ENCODE data around the gene FUT8. TPM values are rescaled to one million over a fixed set of nuclear protein-coding genes. Genes with fewer than 3 reads are reported as not detected.
"Not testable (repeated sequence)": the region's sequence is repeated elsewhere in the genome, so short reads cannot be mapped to it uniquely, and the experiment has no call there.

The FUT8 gene
- total RNA-seq, 1 experiment from 2014 or later, result 39.5 TPM

- no peak for DNase-seq (ENCODE audit: low spot score)
Measured at GRCh38 chr14:65704850-65705249, 292.3 kb downstream of the FUT8 start.

DNA sequence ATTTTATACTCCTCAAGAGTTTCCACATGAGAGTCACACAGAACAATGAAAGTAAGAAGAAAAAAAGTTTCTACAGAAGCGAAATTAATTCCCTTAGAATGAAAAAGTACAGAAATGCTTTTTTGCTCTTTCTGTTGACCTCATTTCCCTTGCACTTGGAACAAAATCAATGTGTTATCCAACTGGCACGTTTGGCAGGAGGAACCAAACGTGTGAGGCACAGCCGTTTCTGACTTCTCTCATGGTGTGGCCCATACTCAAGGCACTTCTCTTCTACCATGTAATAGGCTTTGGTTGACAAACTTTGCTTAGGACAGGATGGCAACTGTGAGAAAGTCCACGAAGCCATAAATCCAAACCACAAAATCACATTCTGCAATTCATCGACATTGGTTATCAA lies 297.0 kb downstream of the FUT8 start:
- no peak for DNase-seq (ENCODE audit: low spot score)

DNA sequence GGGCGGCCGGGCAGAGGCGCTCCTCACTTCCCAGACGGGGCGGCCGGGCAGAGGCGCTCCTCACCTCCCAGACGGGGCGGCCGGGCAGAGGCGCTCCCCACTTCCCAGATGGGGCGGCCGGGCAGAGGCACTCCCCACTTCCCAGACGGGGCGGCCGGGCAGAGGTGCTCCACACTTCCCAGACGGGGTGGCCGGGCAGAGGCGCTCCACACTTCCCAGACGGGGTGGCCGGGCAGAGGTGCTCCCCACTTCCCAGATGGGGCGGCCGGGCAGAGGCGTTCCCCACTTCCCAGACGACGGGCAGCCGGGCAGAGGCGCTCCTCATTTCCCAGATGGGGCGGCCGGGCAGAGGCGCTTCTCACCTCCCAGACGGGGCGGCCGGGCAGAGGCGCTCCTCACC lies 304.3 kb downstream of the FUT8 start:
- DNase-seq (ENCODE audit: low spot score), result not testable (repeated sequence)

- not testable (repeated sequence) for DNase-seq (ENCODE audit: low spot score)
Measured at GRCh38 chr14:65717384-65717915, 304.9 kb downstream of the FUT8 start.

GRCh38 chr14:65718629-65719028 lies 306.1 kb downstream of the FUT8 start:
- DNase-seq (ENCODE audit: low spot score), result no peak

DNA sequence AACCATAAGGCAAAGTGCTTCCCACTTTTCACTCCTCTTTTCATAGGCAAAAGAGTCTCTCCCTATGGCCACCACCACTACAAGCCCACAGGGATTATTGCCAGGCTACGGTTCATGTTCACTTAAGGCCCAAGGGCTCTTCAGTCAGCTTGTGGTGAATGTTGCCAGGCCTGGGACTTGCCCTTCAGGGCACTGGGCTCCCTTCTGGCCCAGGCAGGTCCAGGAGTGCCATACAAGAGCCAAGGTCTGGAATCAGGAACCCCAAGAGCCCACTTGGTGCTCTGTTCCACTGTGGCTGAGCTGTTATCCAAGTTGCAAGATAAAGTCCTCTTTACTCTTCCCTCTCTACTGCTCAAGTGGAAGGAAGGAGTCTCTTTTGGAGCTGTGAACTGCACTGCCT lies 307.6 kb downstream of the FUT8 start:
- no peak for DNase-seq (ENCODE audit: low spot score)

DNA sequence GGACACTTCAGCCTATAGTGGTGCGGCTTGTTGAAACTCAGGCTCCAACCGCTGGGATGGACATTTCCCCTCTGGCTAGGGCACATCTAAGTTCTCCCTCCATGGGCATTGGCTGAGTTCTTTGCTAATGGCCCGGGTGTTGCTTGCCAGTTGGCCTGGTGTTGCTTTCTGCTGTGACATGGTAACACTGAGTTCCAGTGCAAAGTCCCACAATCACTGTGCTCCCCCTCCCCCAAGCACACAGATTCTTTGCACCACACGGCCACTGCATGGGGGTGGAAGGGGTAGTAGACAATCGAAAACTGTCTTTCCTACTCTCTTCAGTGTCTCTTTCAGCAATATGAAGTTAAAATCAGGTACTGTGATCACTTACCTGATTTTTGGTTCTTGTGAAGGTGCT lies 308.2 kb downstream of the FUT8 start:
- no peak for DNase-seq (ENCODE audit: low spot score)

DNA sequence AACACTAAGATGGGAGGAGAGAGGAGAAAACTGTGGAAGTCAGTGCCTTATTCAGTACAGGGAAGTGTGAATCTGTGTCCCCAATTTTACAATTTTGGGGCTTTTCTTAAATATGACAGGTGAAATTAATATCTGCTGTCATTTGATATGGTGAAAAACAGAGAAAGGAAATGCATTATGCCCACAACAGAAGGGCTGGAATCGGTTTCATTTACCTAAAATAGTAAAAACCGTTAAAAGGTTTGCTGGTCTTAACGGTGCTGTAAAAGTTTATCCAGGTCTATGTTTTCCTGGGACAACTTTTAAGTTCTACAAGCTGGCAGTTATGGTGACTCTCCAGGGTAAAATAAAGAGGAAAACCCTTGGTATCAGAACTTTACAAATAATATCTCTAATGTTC lies 310.8 kb downstream of the FUT8 start:
- DNase-seq (ENCODE audit: low spot score), result no peak

GRCh38 chr14:65728604-65729003 lies 316.1 kb downstream of the FUT8 start:
- no peak for DNase-seq (ENCODE audit: low spot score)

GRCh38 chr14:65729566-65729965 lies 317.0 kb downstream of the FUT8 start:
- no peak for DNase-seq (ENCODE audit: low spot score)

DNA sequence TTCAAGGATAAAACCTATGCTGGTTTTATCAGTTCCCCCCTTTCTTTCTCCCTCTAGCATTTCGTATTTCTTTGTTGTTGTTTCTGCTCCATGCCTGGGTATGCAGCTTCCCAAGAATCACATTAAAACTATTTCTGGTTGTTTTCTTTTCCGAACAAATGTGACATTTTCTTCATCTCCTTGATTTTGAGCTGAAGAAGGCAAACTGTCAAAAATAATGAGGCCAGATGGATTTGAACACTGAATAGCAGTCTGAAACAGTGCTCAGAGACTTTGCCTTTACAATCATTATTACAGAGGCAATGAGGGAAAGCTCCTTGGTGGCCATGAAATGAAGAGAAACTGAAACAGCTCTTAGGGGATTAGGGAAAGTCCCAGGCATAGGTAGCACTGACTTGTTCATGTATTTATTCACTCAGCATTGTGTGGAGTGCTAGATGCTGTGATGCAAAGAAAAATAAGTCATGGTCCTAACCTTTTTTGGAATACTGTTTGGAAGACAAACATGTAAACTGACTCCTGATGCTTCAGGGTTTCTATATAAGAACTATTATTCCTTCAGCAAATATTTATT lies 319.5 kb downstream of the FUT8 start:
- DNase-seq (ENCODE audit: low spot score), result no peak

- DNase-seq (ENCODE audit: low spot score), result no peak
Measured at GRCh38 chr14:65738339-65738738, 325.8 kb downstream of the FUT8 start.

GRCh38 chr14:65745396-65746190 lies 333.1 kb downstream of the FUT8 start:
- no peak for DNase-seq (ENCODE audit: low spot score)

GRCh38 chr14:65748796-65749195 lies 336.3 kb downstream of the FUT8 start:
- no peak for DNase-seq (ENCODE audit: low spot score)

DNA sequence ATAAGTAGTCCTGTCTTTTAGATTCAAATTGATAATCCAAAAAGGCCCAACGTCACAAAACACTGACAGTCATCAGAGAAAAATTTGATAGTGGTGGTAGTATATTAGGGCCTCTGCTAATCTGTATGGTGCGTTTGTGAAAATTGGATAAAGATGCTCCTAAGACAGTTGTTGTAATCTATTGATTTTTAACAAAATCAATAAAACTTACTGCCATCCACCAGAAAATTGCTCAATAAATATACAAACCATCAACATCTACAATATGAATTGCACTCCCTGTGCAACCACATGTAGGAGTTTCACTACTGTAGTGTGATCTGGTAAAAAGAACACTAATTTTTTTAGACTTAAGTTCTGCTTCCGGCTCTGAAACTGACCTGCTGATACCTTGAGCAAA lies 336.8 kb downstream of the FUT8 start:
- no peak for DNase-seq (ENCODE audit: low spot score)

GRCh38 chr14:65750906-65751305 lies 338.4 kb downstream of the FUT8 start:
- DNase-seq (ENCODE audit: low spot score), result no peak

DNA sequence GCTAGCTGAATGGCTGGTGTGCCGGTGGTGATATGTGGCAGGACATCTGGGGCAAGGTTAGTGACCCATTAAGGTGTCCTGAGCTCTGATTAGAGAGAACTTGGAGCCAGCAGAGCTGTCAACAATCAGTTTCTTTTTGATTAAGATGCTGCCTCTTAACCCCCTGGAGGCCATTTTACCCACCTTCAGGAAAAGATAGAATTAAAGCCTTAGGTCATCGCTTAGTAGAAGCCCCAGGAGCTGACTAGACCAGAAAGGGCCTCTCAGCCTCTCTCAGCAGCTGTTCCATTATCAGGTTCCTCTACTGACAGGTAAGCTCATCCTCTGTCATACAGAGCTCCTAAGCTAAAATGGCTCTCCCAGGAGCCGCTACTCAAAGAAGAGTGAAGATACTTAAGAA lies 339.0 kb downstream of the FUT8 start:
- no peak for DNase-seq (ENCODE audit: low spot score)

DNA sequence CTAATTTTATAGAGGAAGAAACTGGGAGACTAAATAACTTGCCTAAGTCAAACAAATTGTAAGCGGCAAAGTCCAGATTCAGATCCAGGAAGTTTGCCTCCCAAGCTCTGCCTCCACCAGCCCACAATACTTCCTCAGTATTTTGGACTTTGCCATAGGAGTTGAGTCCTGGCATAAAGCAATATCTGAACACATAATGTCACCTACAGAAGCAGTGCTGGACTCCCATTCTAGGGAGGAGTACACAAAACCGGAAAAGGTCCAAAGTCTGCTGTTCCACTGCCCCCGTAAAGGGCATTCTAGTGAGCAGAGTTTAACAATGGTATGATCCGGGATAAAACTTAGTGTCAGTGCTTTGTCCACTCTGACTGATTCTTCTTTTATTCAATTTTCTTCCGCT lies 340.5 kb downstream of the FUT8 start:
- DNase-seq (ENCODE audit: low spot score), result no peak

- no peak for DNase-seq (ENCODE audit: low spot score)
Measured at GRCh38 chr14:65755331-65755730, 342.8 kb downstream of the FUT8 start.

GRCh38 chr14:65756880-65757279 lies 344.4 kb downstream of the FUT8 start:
- no peak for DNase-seq (ENCODE audit: low spot score)

DNA sequence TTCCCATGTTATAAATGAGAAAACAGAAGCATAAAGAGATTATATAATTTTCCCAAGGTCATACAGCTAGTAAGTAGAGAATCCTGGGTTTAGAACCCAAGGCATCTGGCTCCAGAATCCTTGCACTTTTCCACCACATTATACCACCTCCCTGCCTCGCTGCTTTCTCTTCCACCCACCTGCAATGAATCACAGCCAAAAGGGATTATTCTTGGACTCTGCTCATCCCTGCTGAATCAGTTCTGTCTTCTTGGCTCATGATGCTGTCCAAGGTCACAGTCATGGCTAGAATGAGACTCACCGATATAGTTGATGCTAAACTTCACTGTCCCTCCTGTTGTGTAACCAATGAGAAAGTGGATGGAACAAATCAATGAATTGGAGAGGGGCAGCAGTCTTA lies 356.6 kb downstream of the FUT8 start:
- no peak for DNase-seq (ENCODE audit: low spot score)

DNA sequence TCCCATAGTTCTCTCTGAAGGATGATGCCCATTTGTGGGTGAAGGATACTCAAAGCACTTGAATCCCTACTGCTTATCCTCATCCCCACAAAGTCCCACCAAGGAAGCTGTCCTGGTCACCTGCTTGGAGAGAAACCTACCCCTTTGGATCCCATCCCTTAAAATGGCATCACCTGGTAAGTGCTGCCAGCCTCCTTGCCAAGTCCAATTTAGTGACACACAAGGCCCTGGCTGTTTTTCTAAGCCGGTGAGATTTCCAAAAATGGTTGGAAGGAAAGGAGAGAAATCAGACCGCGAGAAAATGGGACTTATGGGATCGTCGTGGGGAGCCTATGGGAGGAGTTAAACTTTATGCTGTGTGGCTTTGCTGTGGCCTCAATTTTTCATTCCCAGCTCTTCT lies 358.2 kb downstream of the FUT8 start:
- DNase-seq (ENCODE audit: low spot score), result no peak

DNA sequence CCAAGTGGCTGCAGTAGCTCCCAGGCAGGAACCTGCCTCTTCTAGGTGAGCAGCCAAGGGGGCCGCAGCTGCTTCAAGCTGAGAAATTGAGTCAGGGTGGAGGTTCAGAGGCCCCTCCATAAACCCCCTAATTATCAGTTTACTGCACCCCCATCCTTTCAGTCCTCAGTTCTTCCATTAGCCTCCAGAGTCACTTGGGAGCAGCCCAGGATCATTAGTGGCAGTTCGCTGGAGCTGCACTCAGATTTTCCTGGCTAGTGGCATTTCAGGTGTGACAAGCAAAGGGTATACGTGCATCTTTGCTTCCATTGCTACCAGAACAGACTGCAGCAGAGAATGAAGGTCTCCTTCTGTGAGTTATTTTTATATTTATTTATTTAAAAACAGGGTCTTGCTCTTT lies 358.7 kb downstream of the FUT8 start:
- no peak for DNase-seq (ENCODE audit: low spot score)

Data from H4 (cell line).